Activated naive CD4-positive, alpha-beta T cell treated with anti-CD3 and anti-CD28 coated beads for 36 hours (primary cell): ENCODE data around the gene ASCL5. TPM values are rescaled to one million over a fixed set of nuclear protein-coding genes. Genes with fewer than 3 reads are reported as not detected.

Experiments
- CTCF ChIA-PET: fragments of 350-600 bp; sonication (Branson Sonifier 250); formaldehyde crosslinking; loops from one replicate; lab custom pipeline; 2021; ENCODE audit warnings: antibody characterized with exemption; lab: Charles Lee
- DNase-seq: peaks from one replicate; pipeline ENCODE4 v3.0.0-alpha.2; 2020
- H3K27ac Mint-ChIP-seq: one replicate; pipeline ENCODE4 v1.8.0; 2021; ENCODE audit warnings: mild to moderate bottlenecking, mixed read lengths
- H3K27me3 Mint-ChIP-seq: one replicate; pipeline ENCODE4 v1.8.0; 2021; ENCODE audit warnings: low read depth, mixed read lengths
- H3K36me3 Mint-ChIP-seq: one replicate; pipeline ENCODE4 v1.8.0; 2021; ENCODE audit warnings: low read depth, mixed read lengths
- H3K4me1 Mint-ChIP-seq: one replicate; pipeline ENCODE4 v1.8.0; 2021; ENCODE audit warnings: low read depth, mixed read lengths
- H3K4me3 Mint-ChIP-seq: one replicate; pipeline ENCODE4 v1.8.0; 2021; ENCODE audit warnings: mild to moderate bottlenecking, moderate library complexity, mixed read lengths
- H3K9me3 Mint-ChIP-seq: one replicate; pipeline ENCODE4 v1.8.0; 2021; ENCODE audit warnings: mixed read lengths
- intact Hi-C: fragments of 100-400 bp; cut with micrococcal nuclease; formaldehyde crosslinking; loops from one replicate; pipeline ENCODE4 v1.15.1; 2023
- total RNA-seq, 2 experiments: library from RNA; stranded (reverse); gene quantifications; one replicate each; pipeline ENCODE4 v1.2.3, GENCODE V29; 2021

The ASCL5 gene
- total RNA-seq, 2 experiments from 2014 or later, result not detected

- no peak for DNase-seq
- H3K4me1 Mint-ChIP-seq, result no peaks in the 10 kb centered on the region
- H3K4me3 Mint-ChIP-seq, result no peak overlapping the region
- H3K9me3 Mint-ChIP-seq, result no peaks in the 10 kb centered on the region
- H3K36me3 Mint-ChIP-seq, result no peaks in the 10 kb centered on the region
- H3K27me3 Mint-ChIP-seq, result no peaks in the 10 kb centered on the region
- intact Hi-C loops, result no loop called here
- no peak overlapping the region for H3K27ac Mint-ChIP-seq
- CTCF ChIA-PET, result no interaction called here
These were observed 60.0 kb downstream of the ASCL5 start for GRCh38 chr1:201066986-201067385.

- DNase-seq, result no peak
- no peak overlapping the region for H3K4me3 Mint-ChIP-seq
- intact Hi-C loops, result no loop called here
- CTCF ChIA-PET, result interaction anchor here (0.8 to 1.5 kb wide), 2 partner anchors 87 to 94 kb away, joined by 3 to 4 read pairs; no protein-coding TSS in a partner anchor
- no peaks in the 10 kb centered on the region for H3K9me3 Mint-ChIP-seq
- H3K4me1 Mint-ChIP-seq, result no peaks in the 10 kb centered on the region
- no peaks in the 10 kb centered on the region for H3K27me3 Mint-ChIP-seq
- no peak overlapping the region for H3K27ac Mint-ChIP-seq
- no peaks in the 10 kb centered on the region for H3K36me3 Mint-ChIP-seq
These were observed 61.3 kb downstream of the ASCL5 start for GRCh38 chr1:201065686-201066085.

- Mint-ChIP-seq H3K4me1 (no peaks in the 10 kb centered on the region), H3K9me3 (no peaks in the 10 kb centered on the region), H3K27me3 (no peaks in the 10 kb centered on the region), H3K4me3 (no peak overlapping the region), H3K27ac (no peak overlapping the region), H3K36me3 (no peaks in the 10 kb centered on the region)
- CTCF ChIA-PET, result interaction anchor here (0.8 to 1.5 kb wide), 2 partner anchors 86 to 93 kb away, joined by 3 to 4 read pairs; no protein-coding TSS in a partner anchor
- intact Hi-C loops, result no loop called here
- no peak for DNase-seq
These were observed 62.2 kb downstream of the ASCL5 start for GRCh38 chr1:201064806-201065205.

Other genes starting within 250 kb of the ASCL5 start
- gene INAVA, start 232.3 kb downstream of the ASCL5 start, total RNA-seq, result not detected
- gene KIF21B, start 103.5 kb downstream of the ASCL5 start, total RNA-seq, result 10 to 100 TPM; 45.5 to 46.3 TPM
- not detected for gene CACNA1S, start 14.8 kb downstream of the ASCL5 start, total RNA-seq
- gene TMEM9, start 27.3 kb upstream of the ASCL5 start, total RNA-seq, result 10 to 100 TPM; 19.7 to 20.5 TPM
- not detected for gene IGFN1, start 63.6 kb upstream of the ASCL5 start, total RNA-seq
- gene PKP1, start 156.3 kb upstream of the ASCL5 start, total RNA-seq, result not detected